IMR-90 (cell line): ENCODE results near the gene CIDEA. TPM values are rescaled to one million over a fixed set of nuclear protein-coding genes. Genes with fewer than 3 reads are reported as not detected.

Experiments used
- ATAC-seq: fragments of 200-7000 bp; cut with Tn5 transposase; 2 replicates; pipeline ENCODE4 v1.9.1; 2020; ENCODE audit warnings: low read depth, mild to moderate bottlenecking, moderate library complexity
- BruUV-seq: library from RNA; stranded (reverse); fragments of 400-500 nt; replicated peaks from 2 replicates; lab custom pipeline; 2021; lab: Mats Ljungman, UMichigan
- CTCF ChIA-PET: fragments of 300-600 bp; formaldehyde crosslinking; extraction: SDS; loops from one replicate; lab custom pipeline; 2021; ENCODE audit warnings: antibody characterized with exemption; lab: Yijun Ruan, JAX
- POLR2A ChIA-PET: fragments of 300-600 bp; sonication (Branson Sonifier 250); formaldehyde crosslinking; loops from one replicate; lab custom pipeline; 2022; ENCODE audit warnings: antibody characterized with exemption; ENCODE audit not compliant: unreplicated experiment; lab: Charles Lee
- DNase-seq: peaks from one replicate; pipeline ENCODE4 v3.0.0; 2013
- H2AFZ ChIP-seq: replicated peaks from 2 replicates; pipeline ENCODE3; 2013; ENCODE audit warnings: low read length, mild to moderate bottlenecking; ENCODE audit not compliant: poor library complexity
- H2AK5ac ChIP-seq: 2 replicates; pipeline ENCODE4 v1.6.1; 2013; ENCODE audit warnings: low read depth, low read length, inconsistent platforms
- H2AK9ac ChIP-seq: replicated peaks from 2 replicates; pipeline ENCODE3; 2013; ENCODE audit warnings: mild to moderate bottlenecking, low read depth, low read length, moderate library complexity; ENCODE audit not compliant: poor library complexity
- H2BK120ac ChIP-seq: 2 replicates; pipeline ENCODE4 v1.6.1; 2013; ENCODE audit warnings: low read depth, low read length, inconsistent platforms
- H2BK15ac ChIP-seq: 3 replicates; pipeline ENCODE4 v1.6.1; 2013; ENCODE audit warnings: low read depth, low read length, inconsistent platforms
- H2BK20ac ChIP-seq: 2 replicates; pipeline ENCODE4 v1.6.1; 2013; ENCODE audit warnings: low read depth, mild to moderate bottlenecking, inconsistent platforms, low read length, moderate library complexity
- H2BK5ac ChIP-seq: 2 replicates; pipeline ENCODE4 v1.6.1; 2013; ENCODE audit warnings: mild to moderate bottlenecking, low read depth, low read length, inconsistent platforms; ENCODE audit not compliant: poor library complexity, severe bottlenecking
- H3K14ac ChIP-seq: replicated peaks from 2 replicates; pipeline ENCODE4 v1.6.1; 2013; ENCODE audit warnings: low read depth, low read length, inconsistent platforms
- H3K18ac ChIP-seq: 2 replicates; pipeline ENCODE4 v1.6.1; 2013; ENCODE audit warnings: low read depth, low read length, control low read depth
- H3K23ac ChIP-seq: 2 replicates; pipeline ENCODE4 v1.6.1; 2013; ENCODE audit warnings: low read depth, low read length, inconsistent platforms
- H3K27ac ChIP-seq: 2 replicates; pipeline ENCODE4 v1.5.1; 2013; ENCODE audit warnings: mild to moderate bottlenecking, control low read depth, low read length; ENCODE audit not compliant: insufficient read depth
- H3K27me3 ChIP-seq: 2 replicates; pipeline ENCODE4 v1.6.1; 2013; ENCODE audit warnings: low read length; ENCODE audit not compliant: control insufficient read depth, insufficient read depth
- H3K36me3 ChIP-seq: 2 replicates; pipeline ENCODE4 v1.6.1; 2013; ENCODE audit warnings: low read length, mixed read lengths; ENCODE audit not compliant: control insufficient read depth, insufficient read depth
- H3K4ac ChIP-seq: 2 replicates; pipeline ENCODE4 v1.6.1; 2013; ENCODE audit warnings: low read depth, low read length, inconsistent platforms
- H3K4me1 ChIP-seq: 2 replicates; pipeline ENCODE4 v1.6.1; 2013; ENCODE audit warnings: low read length, mixed read lengths; ENCODE audit not compliant: control insufficient read depth, insufficient read depth
- H3K4me2 ChIP-seq: 2 replicates; pipeline ENCODE4 v1.6.1; 2013; ENCODE audit warnings: low read depth, mild to moderate bottlenecking, control low read depth, low read length, moderate library complexity
- H3K4me3 ChIP-seq: 2 replicates; pipeline ENCODE4 v1.5.1; 2013; ENCODE audit warnings: low read depth, mild to moderate bottlenecking, control low read depth, low read length, moderate library complexity; ENCODE audit not compliant: insufficient read depth
- H3K56ac ChIP-seq: 2 replicates; pipeline ENCODE4 v1.6.1; 2013; ENCODE audit warnings: low read length, inconsistent platforms; ENCODE audit not compliant: insufficient read depth; ENCODE audit errors: extremely low read depth
- H3K79me1 ChIP-seq, 2 experiments: 2 replicates each; pipeline ENCODE4 v1.6.1; 2013; ENCODE audit warnings: low read length in 2 of 2, inconsistent platforms in 1 of 2, low read depth in 1 of 2
- H3K9ac ChIP-seq: 2 replicates; pipeline ENCODE4 v1.6.1; 2013; ENCODE audit warnings: low read depth, low read length, control low read depth
- H3K9me1 ChIP-seq: 2 replicates; pipeline ENCODE4 v1.6.1; 2013; ENCODE audit warnings: low read length, inconsistent platforms; ENCODE audit not compliant: insufficient read depth
- H3K9me3 ChIP-seq: 2 replicates; pipeline ENCODE4 v1.6.1; 2013; ENCODE audit warnings: low read length; ENCODE audit not compliant: control insufficient read depth, insufficient read depth
- H4K20me1 ChIP-seq: 2 replicates; pipeline ENCODE4 v1.6.1; 2013; ENCODE audit warnings: low read length, inconsistent platforms; ENCODE audit not compliant: insufficient read depth
- H4K5ac ChIP-seq: 2 replicates; pipeline ENCODE4 v1.6.1; 2013; ENCODE audit warnings: mild to moderate bottlenecking, low read depth, low read length, control low read depth
- H4K8ac ChIP-seq, 2 experiments: 2 replicates each; pipeline ENCODE4 v1.6.1; 2013; ENCODE audit warnings: low read depth in 2 of 2, low read length in 2 of 2, control low read depth in 1 of 2, inconsistent platforms in 1 of 2
- H4K91ac ChIP-seq: 2 replicates; pipeline ENCODE4 v1.6.1; 2013; ENCODE audit warnings: low read depth, low read length, inconsistent platforms; ENCODE audit not compliant: insufficient read depth
- BHLHE40 ChIP-seq: fragments of 150-350 bp; IDR thresholded peaks from 2 replicates; pipeline ENCODE4 v1.6.1; 2016; ENCODE audit warnings: mild to moderate bottlenecking, low read depth, low read length
- CEBPB ChIP-seq: IDR thresholded peaks from 2 replicates; pipeline ENCODE4 v1.6.1; 2012; ENCODE audit warnings: low read depth, low read length, improper control_type of control experiment
- CHD1 ChIP-seq: IDR thresholded peaks from 2 replicates; pipeline ENCODE4 v1.6.1; 2012; ENCODE audit warnings: low read depth, low read length, improper control_type of control experiment
- CTCF ChIP-seq: conservative IDR thresholded peaks from 2 replicates; pipeline ENCODE4 v1.5.1; 2012; ENCODE audit warnings: mild to moderate bottlenecking, low read depth, low read length, improper control_type of control experiment
- FOS ChIP-seq: fragments of 150-350 bp; IDR thresholded peaks from 2 replicates; pipeline ENCODE4 v1.6.1; 2016; ENCODE audit warnings: low read depth, low read length
- MAFK ChIP-seq: IDR thresholded peaks from 2 replicates; pipeline ENCODE4 v1.6.1; 2012; ENCODE audit warnings: low read depth, low read length, improper control_type of control experiment
- MAZ ChIP-seq: IDR thresholded peaks from 2 replicates; pipeline ENCODE4 v1.6.1; 2012; ENCODE audit warnings: low read depth, mild to moderate bottlenecking, low read length, improper control_type of control experiment, moderate library complexity, borderline replicate concordance
- MXI1 ChIP-seq: IDR thresholded peaks from 2 replicates; pipeline ENCODE4 v1.6.1; 2012; ENCODE audit warnings: low read depth, mild to moderate bottlenecking, low read length, moderate library complexity, borderline replicate concordance
- NFE2L2 ChIP-seq: fragments of 150-350 bp; IDR thresholded peaks from 2 replicates; pipeline ENCODE4 v1.6.1; 2016; ENCODE audit warnings: low read depth, mild to moderate bottlenecking, low read length
- POLR2A ChIP-seq: IDR thresholded peaks from 2 replicates; pipeline ENCODE4 v1.6.1; 2012; ENCODE audit warnings: mild to moderate bottlenecking, low read depth, low read length
- RAD21 ChIP-seq: IDR thresholded peaks from 2 replicates; pipeline ENCODE4 v1.6.1; 2012; ENCODE audit warnings: low read length, improper control_type of control experiment
- RCOR1 ChIP-seq: IDR thresholded peaks from 2 replicates; pipeline ENCODE4 v1.6.1; 2012; ENCODE audit warnings: mild to moderate bottlenecking, low read length, improper control_type of control experiment; ENCODE audit not compliant: insufficient replicate concordance
- RFX5 ChIP-seq: IDR thresholded peaks from 2 replicates; pipeline ENCODE4 v1.8.0; 2012; ENCODE audit warnings: low read depth, mild to moderate bottlenecking, low read length, moderate library complexity
- SMC3 ChIP-seq: fragments of 150-350 bp; IDR thresholded peaks from 2 replicates; pipeline ENCODE4 v1.6.1; 2016; ENCODE audit warnings: low read depth, mild to moderate bottlenecking, antibody characterized with exemption, low read length, moderate library complexity
- USF2 ChIP-seq: fragments of 150-350 bp; IDR thresholded peaks from 2 replicates; pipeline ENCODE4 v1.6.1; 2017; ENCODE audit warnings: mild to moderate bottlenecking, antibody characterized with exemption, low read length, low read depth
- WGBS, 2 experiments: methylation state at CpG; one replicate each; pipeline versions ENCODE4 v1.1.5 to v1.1.7; 2013; ENCODE audit warnings: missing lambda C conversion rate in 2 of 2; ENCODE audit not compliant: insufficient read length in 1 of 2; ENCODE audit errors: extremely low coverage in 2 of 2; 5-methylcytosine and 5-hydroxymethylcytosine counted together
- dilution Hi-C: fragments of 300-500 bp; cut with HindIII; formaldehyde crosslinking; loops from one replicate; pipeline ENCODE4 v1.14.3; 2018; ENCODE audit warnings: low sequenced_read_pairs; ENCODE audit not compliant: unreplicated experiment
- in situ Hi-C: fragments of 300-500 bp; cut with MboI; formaldehyde crosslinking; loops from 3 replicates; pipeline ENCODE4 v1.14.3; 2019; ENCODE audit warnings: low sequenced_read_pairs, inconsistent platforms, mixed read lengths
- intact Hi-C: fragments of 100-400 bp; cut with micrococcal nuclease; formaldehyde crosslinking; loops from 2 replicates; pipeline ENCODE4 v1.10.0; 2022
- polyA plus RNA-seq, 3 experiments: library from polyadenylated mRNA; depleted of rRNA; stranded (reverse); fragments of >200 nt; gene quantifications; 2 replicates each; pipeline ENCODE4 v1.2.3, GENCODE V29; 2012; ENCODE audit warnings: low replicate concordance in 1 of 3
- total RNA-seq: library from RNA; depleted of rRNA; stranded (reverse); fragments of >200 nt; gene quantifications from 2 replicates; pipeline ENCODE4 v1.2.3, GENCODE V29; 2012
- TF ChIP-seq, protein P1 (sequence below): fragments of 150-350 bp; IDR thresholded peaks from 2 replicates; pipeline ENCODE4 v1.6.1; 2016; ENCODE audit warnings: low read depth, mild to moderate bottlenecking, low read length, moderate library complexity, borderline replicate concordance

Gene CIDEA
- total and polyA plus RNA-seq, 2 of the 4 experiments (the other 2 are of a cell fraction), result not detected

- Histone ChIP-seq H2BK5ac (no peak overlapping the region), H3K4me3 (no peak overlapping the region), H2AK9ac (no peak overlapping the region), H3K4me1 (peaks cover 3% of the 10 kb centered on the region; the same call in 1 of the 2 replicates), H3K27ac (no peak overlapping the region), H3K79me1 (no peaks in the 10 kb centered on the region), H4K20me1 (no peaks in the 10 kb centered on the region; the same call in 1 of the 2 replicates), H3K4ac (no peak overlapping the region), H4K5ac (no peak overlapping the region), H3K9me1 (peaks cover 10% of the 10 kb centered on the region; the same call in 1 of the 2 replicates), H3K36me3 (no peaks in the 10 kb centered on the region), H2AFZ (no peak overlapping the region), H3K14ac (no peak overlapping the region), H3K18ac (no peak overlapping the region), H4K91ac (no peak overlapping the region), H3K4me2 (no peak overlapping the region), H2AK5ac (no peak overlapping the region), H2BK120ac (no peak overlapping the region), H3K23ac (no peak overlapping the region), H2BK15ac (no peak overlapping the region), H2BK20ac (no peak overlapping the region), H3K9ac (no peak overlapping the region), H4K8ac (no peak overlapping the region), H3K27me3 (peaks cover 80% of the 10 kb centered on the region), H3K9me3 (no peaks in the 10 kb centered on the region), H3K56ac (no peak overlapping the region)
- ChIA-PET CTCF (interaction anchor here (1.1 kb wide), 1 partner anchor 13 kb away, joined by 3 read pairs; no protein-coding TSS in a partner anchor), POLR2A (interaction anchor here (1.0 kb wide), 1 partner anchor 24 kb away, joined by 3 read pairs; no protein-coding TSS in a partner anchor)
- peak; percentile 42 for DNase-seq
- in situ Hi-C loops, result no loop called here
- TF ChIP-seq MAFK (no peak), RFX5 (no peak), CEBPB (no peak), BHLHE40 (no peak), POLR2A (no peak), FOS (no peak), CHD1 (no peak), RAD21 (no peak), RCOR1 (no peak), CTCF (no peak), SMC3 (no peak), NFE2L2 (no peak), MAZ (no peak), USF2 (no peak), MXI1 (no peak)
- TF ChIP-seq, protein P1, sequence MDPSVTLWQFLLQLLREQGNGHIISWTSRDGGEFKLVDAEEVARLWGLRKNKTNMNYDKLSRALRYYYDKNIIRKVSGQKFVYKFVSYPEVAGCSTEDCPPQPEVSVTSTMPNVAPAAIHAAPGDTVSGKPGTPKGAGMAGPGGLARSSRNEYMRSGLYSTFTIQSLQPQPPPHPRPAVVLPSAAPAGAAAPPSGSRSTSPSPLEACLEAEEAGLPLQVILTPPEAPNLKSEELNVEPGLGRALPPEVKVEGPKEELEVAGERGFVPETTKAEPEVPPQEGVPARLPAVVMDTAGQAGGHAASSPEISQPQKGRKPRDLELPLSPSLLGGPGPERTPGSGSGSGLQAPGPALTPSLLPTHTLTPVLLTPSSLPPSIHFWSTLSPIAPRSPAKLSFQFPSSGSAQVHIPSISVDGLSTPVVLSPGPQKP, result no peak
- no CpG with 5 or more reads among the region's 4 CpGs for WGBS, 2 experiments
- intact Hi-C loops, result no loop called here
- dilution Hi-C loops, result no loop called here
- peak; percentile 37; the same call in 1 of the 2 replicates for ATAC-seq
- no TSS peak for BruUV-seq
Observed at GRCh38 chr18:12255626-12256026, 1.5 kb downstream of the CIDEA start.
